Panc1 (cell line): Measurements from ENCODE around the gene RNF186. TPM values are rescaled to one million over a fixed set of nuclear protein-coding genes. Genes with fewer than 3 reads are reported as not detected.

Experiments used
- ATAC-seq: fragments of 200-7000 bp; cut with Tn5 transposase; 2 replicates; pipeline ENCODE4 v1.9.1; 2020; ENCODE audit warnings: mild to moderate bottlenecking, moderate library complexity
- BruUV-seq: library from RNA; stranded (reverse); fragments of 400-500 nt; replicated peaks from 2 replicates; lab custom pipeline; 2021; lab: Mats Ljungman, UMichigan
- CTCF ChIA-PET: fragments of 300-600 bp; sonication (Branson Sonifier 250); formaldehyde crosslinking; loops from one replicate; lab custom pipeline; 2022; ENCODE audit warnings: antibody characterized with exemption; lab: Charles Lee
- POLR2A ChIA-PET: fragments of 300-600 bp; sonication (Branson Sonifier 250); formaldehyde crosslinking; loops from one replicate; lab custom pipeline; 2022; ENCODE audit warnings: antibody characterized with exemption; lab: Charles Lee
- DNase-seq: peaks from one replicate; pipeline ENCODE4 v3.0.0-alpha.2; 2010; ENCODE audit warnings: low read depth, low spot score
- H3K27ac ChIP-seq: 2 replicates; pipeline ENCODE4 v1.5.1; 2011; ENCODE audit warnings: mild to moderate bottlenecking, low read length, inconsistent platforms
- H3K27me3 ChIP-seq: fragments of 200-500 bp; sonication (Bioruptor generic); 2 replicates; pipeline ENCODE4 v1.6.0; 2014; ENCODE audit warnings: low read length, inconsistent platforms; ENCODE audit not compliant: control insufficient read depth, insufficient read depth
- H3K36me3 ChIP-seq: fragments of 200-500 bp; sonication (Bioruptor generic); 2 replicates; pipeline ENCODE4 v1.5.1; 2014; ENCODE audit warnings: inconsistent platforms, mild to moderate bottlenecking, low read length, moderate library complexity; ENCODE audit not compliant: control insufficient read depth, insufficient read depth
- H3K4me1 ChIP-seq: 2 replicates; pipeline ENCODE4 v1.5.1; 2011; ENCODE audit warnings: inconsistent platforms, mild to moderate bottlenecking, low read length, moderate library complexity; ENCODE audit not compliant: control insufficient read depth, insufficient read depth
- H3K4me3 ChIP-seq, 2 experiments: 2 replicates each; pipeline ENCODE4 v1.5.1; 2011 to 2012; ENCODE audit warnings: low read depth in 2 of 2, low read length in 2 of 2, mild to moderate bottlenecking in 2 of 2, inconsistent platforms in 1 of 2, moderate library complexity in 1 of 2
- H3K9me3 ChIP-seq: fragments of 200-500 bp; sonication (Bioruptor generic); 2 replicates; pipeline ENCODE4 v1.5.1; 2014; ENCODE audit warnings: low read depth, mild to moderate bottlenecking, inconsistent platforms, low read length, moderate library complexity; ENCODE audit not compliant: control insufficient read depth, insufficient read depth
- POLR2AphosphoS5 ChIP-seq: IDR thresholded peaks from 2 replicates; pipeline ENCODE4 v1.6.1; 2012; ENCODE audit warnings: mild to moderate bottlenecking, low read depth, low read length, moderate library complexity
- SIN3A ChIP-seq: IDR thresholded peaks from 2 replicates; pipeline ENCODE4 v1.6.1; 2012; ENCODE audit warnings: low read depth, mild to moderate bottlenecking, low read length, moderate library complexity, borderline replicate concordance; ENCODE audit not compliant: insufficient read depth
- TCF7L2 ChIP-seq: IDR thresholded peaks from 2 replicates; pipeline ENCODE4 v1.6.1; 2011; ENCODE audit warnings: mild to moderate bottlenecking, low read depth, low read length, inconsistent platforms
- in situ Hi-C: cut with HindIII; loops from 2 replicates; pipeline ENCODE4 v1.10.0; 2016; ENCODE audit warnings: low sequenced_read_pairs, low pct_unique_long_range_greater_than_20kb
- intact Hi-C: fragments of 100-400 bp; cut with micrococcal nuclease; formaldehyde crosslinking; loops from one replicate; pipeline ENCODE4 v1.10.0; 2022; ENCODE audit not compliant: unreplicated experiment
- total RNA-seq: library from RNA; stranded (reverse); gene quantifications from one replicate; pipeline ENCODE4 v1.2.1, GENCODE V29; 2021; ENCODE audit not compliant: unreplicated experiment
- TF ChIP-seq, protein P1 (sequence below), 2 experiments: IDR thresholded peaks; 2 replicates each; pipeline ENCODE4 v1.6.1; 2011 to 2012; ENCODE audit warnings: low read depth in 2 of 2, control low read depth in 1 of 2, low read length in 1 of 2, mild to moderate bottlenecking in 1 of 2, moderate library complexity in 1 of 2; ENCODE audit not compliant: insufficient read depth in 1 of 2
- TF ChIP-seq, protein P2 (sequence below): fragments of 450-650 bp; IDR thresholded peaks from 2 replicates; pipeline ENCODE4 v1.5.1; 2017; ENCODE audit warnings: mild to moderate bottlenecking

RNF186 gene
- total RNA-seq, 1 experiment from 2014 or later = not detected

DNA sequence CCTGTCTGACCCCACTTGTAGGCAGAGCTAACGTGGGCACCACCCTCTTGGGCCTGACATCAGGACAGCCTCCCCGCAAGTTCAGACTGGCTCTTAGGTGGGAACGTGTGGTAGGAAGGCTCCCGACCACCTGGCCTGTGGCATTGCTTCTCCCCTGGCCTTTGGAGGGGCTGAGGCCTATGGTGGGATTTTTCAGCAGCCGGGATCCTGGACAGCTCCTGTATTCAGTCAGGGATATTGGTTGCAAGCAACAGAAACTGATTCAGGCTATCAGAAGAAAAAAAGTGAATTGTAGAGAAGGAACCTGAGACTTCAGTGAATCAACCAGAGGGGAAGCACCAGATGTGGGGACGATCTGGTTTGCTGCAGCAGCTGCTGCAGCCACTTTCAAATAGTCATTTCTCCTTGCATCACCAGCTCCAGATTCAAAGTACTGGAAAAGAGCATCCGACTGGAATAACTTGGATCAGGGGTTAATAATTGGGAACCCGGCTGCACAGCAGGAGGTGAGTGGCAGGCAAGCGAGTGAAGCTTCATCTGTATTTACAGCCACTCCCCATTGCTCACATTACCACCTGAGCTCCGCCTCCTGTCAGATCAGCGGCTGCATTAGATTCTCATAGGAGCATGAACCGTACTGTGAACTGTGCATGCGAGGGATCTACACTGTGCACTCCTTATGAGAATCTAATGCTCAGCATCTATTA is 5.9 kb downstream of the RNF186 start:
- in situ Hi-C loops = no loop called here
- TF ChIP-seq, protein P1, sequence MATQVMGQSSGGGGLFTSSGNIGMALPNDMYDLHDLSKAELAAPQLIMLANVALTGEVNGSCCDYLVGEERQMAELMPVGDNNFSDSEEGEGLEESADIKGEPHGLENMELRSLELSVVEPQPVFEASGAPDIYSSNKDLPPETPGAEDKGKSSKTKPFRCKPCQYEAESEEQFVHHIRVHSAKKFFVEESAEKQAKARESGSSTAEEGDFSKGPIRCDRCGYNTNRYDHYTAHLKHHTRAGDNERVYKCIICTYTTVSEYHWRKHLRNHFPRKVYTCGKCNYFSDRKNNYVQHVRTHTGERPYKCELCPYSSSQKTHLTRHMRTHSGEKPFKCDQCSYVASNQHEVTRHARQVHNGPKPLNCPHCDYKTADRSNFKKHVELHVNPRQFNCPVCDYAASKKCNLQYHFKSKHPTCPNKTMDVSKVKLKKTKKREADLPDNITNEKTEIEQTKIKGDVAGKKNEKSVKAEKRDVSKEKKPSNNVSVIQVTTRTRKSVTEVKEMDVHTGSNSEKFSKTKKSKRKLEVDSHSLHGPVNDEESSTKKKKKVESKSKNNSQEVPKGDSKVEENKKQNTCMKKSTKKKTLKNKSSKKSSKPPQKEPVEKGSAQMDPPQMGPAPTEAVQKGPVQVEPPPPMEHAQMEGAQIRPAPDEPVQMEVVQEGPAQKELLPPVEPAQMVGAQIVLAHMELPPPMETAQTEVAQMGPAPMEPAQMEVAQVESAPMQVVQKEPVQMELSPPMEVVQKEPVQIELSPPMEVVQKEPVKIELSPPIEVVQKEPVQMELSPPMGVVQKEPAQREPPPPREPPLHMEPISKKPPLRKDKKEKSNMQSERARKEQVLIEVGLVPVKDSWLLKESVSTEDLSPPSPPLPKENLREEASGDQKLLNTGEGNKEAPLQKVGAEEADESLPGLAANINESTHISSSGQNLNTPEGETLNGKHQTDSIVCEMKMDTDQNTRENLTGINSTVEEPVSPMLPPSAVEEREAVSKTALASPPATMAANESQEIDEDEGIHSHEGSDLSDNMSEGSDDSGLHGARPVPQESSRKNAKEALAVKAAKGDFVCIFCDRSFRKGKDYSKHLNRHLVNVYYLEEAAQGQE (IDR thresholded peaks at IDR 0.05; ENCODE audit: insufficient read depth in 1 of 2, low read depth in 2 of 2, low read length in 1 of 2) = peak; percentile 75 to 83
- TF ChIP-seq, protein P2, sequence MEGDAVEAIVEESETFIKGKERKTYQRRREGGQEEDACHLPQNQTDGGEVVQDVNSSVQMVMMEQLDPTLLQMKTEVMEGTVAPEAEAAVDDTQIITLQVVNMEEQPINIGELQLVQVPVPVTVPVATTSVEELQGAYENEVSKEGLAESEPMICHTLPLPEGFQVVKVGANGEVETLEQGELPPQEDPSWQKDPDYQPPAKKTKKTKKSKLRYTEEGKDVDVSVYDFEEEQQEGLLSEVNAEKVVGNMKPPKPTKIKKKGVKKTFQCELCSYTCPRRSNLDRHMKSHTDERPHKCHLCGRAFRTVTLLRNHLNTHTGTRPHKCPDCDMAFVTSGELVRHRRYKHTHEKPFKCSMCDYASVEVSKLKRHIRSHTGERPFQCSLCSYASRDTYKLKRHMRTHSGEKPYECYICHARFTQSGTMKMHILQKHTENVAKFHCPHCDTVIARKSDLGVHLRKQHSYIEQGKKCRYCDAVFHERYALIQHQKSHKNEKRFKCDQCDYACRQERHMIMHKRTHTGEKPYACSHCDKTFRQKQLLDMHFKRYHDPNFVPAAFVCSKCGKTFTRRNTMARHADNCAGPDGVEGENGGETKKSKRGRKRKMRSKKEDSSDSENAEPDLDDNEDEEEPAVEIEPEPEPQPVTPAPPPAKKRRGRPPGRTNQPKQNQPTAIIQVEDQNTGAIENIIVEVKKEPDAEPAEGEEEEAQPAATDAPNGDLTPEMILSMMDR = no peak
- no peak for TF ChIP-seq SIN3A
- no peaks in the 10 kb centered on the region for H3K9me3 ChIP-seq

DNA sequence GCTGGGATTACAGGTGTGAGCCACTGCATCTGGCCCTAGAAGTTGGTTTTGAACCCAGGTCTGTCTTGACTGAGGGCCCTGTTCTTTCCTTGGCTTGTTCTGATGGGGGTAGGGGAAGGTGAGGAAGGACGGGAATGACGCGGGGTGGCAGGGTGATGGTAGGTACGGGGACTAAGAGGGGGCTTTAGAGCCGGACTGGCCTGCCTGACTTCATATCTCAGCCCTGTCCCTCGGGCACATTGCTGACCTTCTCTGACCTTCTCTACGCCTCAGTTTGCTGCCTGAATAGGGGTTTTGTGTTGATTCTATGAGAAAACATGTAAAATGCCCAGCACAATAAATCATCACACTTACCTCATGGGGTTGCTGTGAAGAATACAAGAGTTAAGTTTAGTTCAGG is 6.7 kb downstream of the RNF186 start:
- Histone ChIP-seq H3K4me3 (no peak overlapping the region), H3K27ac (no peak overlapping the region), H3K36me3 (no peaks in the 10 kb centered on the region), H3K9me3 (no peaks in the 10 kb centered on the region), H3K4me1 (no peaks in the 10 kb centered on the region), H3K27me3 (no peaks in the 10 kb centered on the region)
- DNase-seq (no peak), ATAC-seq (no peak)
- intact Hi-C loops = no loop called here
- ChIA-PET CTCF (no interaction called here), POLR2A (no interaction called here)
- BruUV-seq = no TSS peak
- TF ChIP-seq TCF7L2 = no peak
- in situ Hi-C loops = no loop called here

More for the DNA sequence above, 5.9 kb downstream of the RNF186 start:
- no peak overlapping the region for H3K27ac ChIP-seq
- intact Hi-C loops = no loop called here
- H3K27me3 ChIP-seq = no peaks in the 10 kb centered on the region
- no peak for DNase-seq
- H3K4me3 ChIP-seq = no peak overlapping the region
- no peaks in the 10 kb centered on the region for H3K4me1 ChIP-seq
- BruUV-seq = no TSS peak
- POLR2A ChIA-PET = no interaction called here
- no peak for ATAC-seq
- CTCF ChIA-PET = no interaction called here
- H3K36me3 ChIP-seq = no peaks in the 10 kb centered on the region

DNA sequence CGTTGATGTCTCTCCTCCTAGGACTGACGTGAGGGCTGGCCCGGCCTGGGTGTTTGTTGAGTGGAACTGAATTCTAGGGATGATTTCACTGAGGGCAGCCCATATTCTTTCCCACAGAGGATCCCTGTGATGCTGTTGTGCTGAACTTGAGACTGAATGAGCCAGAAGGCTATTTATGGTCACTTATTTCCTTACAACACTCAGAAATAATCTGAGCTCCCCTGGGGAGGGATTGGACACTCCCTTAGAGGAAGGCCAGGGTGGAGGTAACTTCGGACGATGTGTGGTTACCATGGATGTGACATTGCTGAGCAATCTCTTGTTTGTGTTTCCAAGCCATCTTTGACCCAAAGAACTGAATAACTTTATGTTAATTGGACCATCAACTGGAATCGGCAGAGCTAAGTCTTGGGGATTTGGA is 10.2 kb downstream of the RNF186 start:
- in situ Hi-C loops = no loop called here
- no peak overlapping the region for H3K27ac ChIP-seq
- DNase-seq = no peak
- no peaks in the 10 kb centered on the region for H3K9me3 ChIP-seq
- CTCF ChIA-PET = no interaction called here
- no peaks in the 10 kb centered on the region for H3K4me1 ChIP-seq
- no peaks in the 10 kb centered on the region for H3K36me3 ChIP-seq
- BruUV-seq = no TSS peak
- intact Hi-C loops = no loop called here
- H3K4me3 ChIP-seq = no peak overlapping the region
- no peak for ATAC-seq
- TF ChIP-seq POLR2AphosphoS5 = no peak
- POLR2A ChIA-PET = no interaction called here
- H3K27me3 ChIP-seq = no peaks in the 10 kb centered on the region
